HepG2 (cell line): ENCODE results near the gene SMTNL1.

Source experiments
- PATZ1 ChIP-seq: sonication (generic); formaldehyde crosslinking; IDR thresholded peaks from 2 replicates; pipeline ENCODE4 v1.4.0; 2020; ENCODE audit warnings: missing genetic modification reagents
- POLR2A ChIP-seq, 2 experiments: IDR thresholded peaks; 2 replicates each; pipeline ENCODE4 v1.6.1; 2011; ENCODE audit warnings: low read depth in 2 of 2, low read length in 2 of 2, mild to moderate bottlenecking in 1 of 2, moderate library complexity in 1 of 2; ENCODE audit not compliant: insufficient read depth in 1 of 2
- WIZ ChIP-seq: sonication (generic); formaldehyde crosslinking; IDR thresholded peaks from 2 replicates; pipeline ENCODE4 v1.5.1; 2020; ENCODE audit warnings: mild to moderate bottlenecking, missing genetic modification reagents
- ZNF280D ChIP-seq: sonication (generic); formaldehyde crosslinking; IDR thresholded peaks from 2 replicates; pipeline ENCODE4 v1.5.1; 2020; ENCODE audit warnings: mild to moderate bottlenecking, missing genetic modification reagents

GRCh38 chr11:57588046-57588710 is 50.8 kb downstream of the SMTNL1 start:
- no peak for TF ChIP-seq PATZ1 (CRISPR knock-in tag)
- TF ChIP-seq ZNF280D (CRISPR knock-in tag): no peak
- no peak for TF ChIP-seq POLR2A (IDR thresholded peaks at IDR 0.05; ENCODE audit: insufficient read depth in 1 of 2, low read depth in 2 of 2, low read length in 2 of 2)
- TF ChIP-seq WIZ (CRISPR knock-in tag): no peak
